Kidney (tissue), 14 donors: ENCODE results near the gene FZD7. TPM values are rescaled to one million over a fixed set of nuclear protein-coding genes. Genes with fewer than 3 reads are reported as not detected.

ENCODE experiments used
- DNase-seq, 5 donors: peaks; one replicate each; pipeline ENCODE4 v3.0.0-alpha.2; 2013 to 2020
- FAIRE-seq: peaks from 2 replicates; lab custom pipeline; 2012; peaks lifted over from hg19 to GRCh38; lab: Jason Lieb, UNC
- H3K27ac ChIP-seq, 2 donors: one replicate each; pipeline ENCODE4 v1.7.0; 2013; ENCODE audit warnings: low read depth in 2 of 2, low read length in 2 of 2, inconsistent platforms in 1 of 2
- H3K27me3 ChIP-seq: one replicate; pipeline ENCODE4 v1.7.1; 2013; ENCODE audit warnings: low read length, inconsistent platforms; ENCODE audit not compliant: control insufficient read depth, insufficient read depth
- H3K36me3 ChIP-seq, 3 donors: one replicate each; pipeline versions ENCODE4 v1.7.0 to v1.7.1; 2013; ENCODE audit warnings: low read length in 3 of 3, control low read depth in 1 of 3, inconsistent platforms in 1 of 3; ENCODE audit not compliant: insufficient read depth in 3 of 3, control insufficient read depth in 2 of 3
- H3K4me1 ChIP-seq, 3 donors: one replicate each; pipeline versions ENCODE4 v1.7.0 to v1.7.1; 2013; ENCODE audit warnings: low read length in 3 of 3, inconsistent platforms in 1 of 3, low read depth in 1 of 3; ENCODE audit not compliant: control insufficient read depth in 2 of 3, insufficient read depth in 2 of 3
- H3K4me3 ChIP-seq, 3 donors: one replicate each; pipeline versions ENCODE4 v1.7.0 to v1.8.1; 2013; ENCODE audit warnings: low read length in 3 of 3, control low read depth in 1 of 3, inconsistent platforms in 1 of 3
- H3K9ac ChIP-seq, 3 donors: one replicate each; pipeline versions ENCODE4 v1.7.0 to v1.7.1; 2013; ENCODE audit warnings: low read length in 3 of 3, control low read depth in 1 of 3, inconsistent platforms in 1 of 3
- H3K9me3 ChIP-seq, 3 donors: one replicate each; pipeline versions ENCODE4 v1.7.0 to v1.7.1; 2013; ENCODE audit warnings: low read length in 3 of 3, control low read depth in 1 of 3, inconsistent platforms in 1 of 3; ENCODE audit not compliant: control insufficient read depth in 2 of 3, insufficient read depth in 1 of 3
- intact Hi-C: fragments of 100-400 bp; cut with DNase I; formaldehyde crosslinking; loops from one replicate; pipeline ENCODE4 v1.11.1; 2022
- polyA plus RNA-seq: library from polyadenylated mRNA; stranded (reverse); fragments of 350-450 nt; fragmentation: Illumina TruSeq; extraction: RNeasy Lipid Tissue Mini Kit (QIAGEN cat#74804); gene quantifications from one replicate; pipeline ENCODE4 v1.2.3, GENCODE V29; 2014; ENCODE audit warnings: low read depth, low replicate concordance; ENCODE audit not compliant: insufficient read depth
- total RNA-seq: library from RNA; stranded (reverse); fragmentation: NEBNext Ultra II Directional; extraction: Animal tissue kit (Norgen Biotek cat#: 25700); gene quantifications from one replicate; pipeline ENCODE4 v1.2.1, GENCODE V29; 2021
- TF ChIP-seq, protein P1 (sequence below): IDR thresholded peaks from 3 replicates; pipeline ENCODE4 v1.5.1; 2012; ENCODE audit warnings: mild to moderate bottlenecking, moderate library complexity, borderline replicate concordance; ENCODE audit not compliant: insufficient read depth; ENCODE audit errors: extremely low read depth
- donor health status: control.
- donor health status: control.
- donor health status: control.
- donor health status: control.
- donor health status: control.
- donor health status: DM: yes; HTN: yes; CAD: no.
- donor health status: Normal renal cell carcinoma (clear cell type).

Gene FZD7
- total and polyA plus RNA-seq, 2 donors from 2014 or later: 5.6 to 14.0 TPM

DNA sequence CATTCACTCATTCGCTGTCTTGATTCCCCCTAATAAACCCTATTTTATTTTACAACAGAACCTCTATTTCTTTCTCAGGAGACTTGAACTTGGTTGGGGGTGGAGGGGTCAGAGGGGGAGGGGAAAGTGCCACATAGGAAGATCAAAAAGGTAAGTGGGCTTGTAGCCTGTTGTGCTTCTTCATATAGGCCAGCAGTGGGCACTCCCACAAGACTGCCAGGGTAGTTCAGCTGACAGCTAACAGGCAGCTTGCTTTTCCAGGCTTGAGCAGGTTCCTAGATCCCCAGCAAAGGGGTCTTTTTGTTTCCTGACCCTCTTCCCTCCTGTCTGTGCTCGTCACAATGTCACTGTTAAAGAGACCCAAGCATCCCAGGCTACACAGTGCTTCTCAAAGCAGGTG lies 38.6 kb downstream of the FZD7 start:
- TF ChIP-seq, protein P1, sequence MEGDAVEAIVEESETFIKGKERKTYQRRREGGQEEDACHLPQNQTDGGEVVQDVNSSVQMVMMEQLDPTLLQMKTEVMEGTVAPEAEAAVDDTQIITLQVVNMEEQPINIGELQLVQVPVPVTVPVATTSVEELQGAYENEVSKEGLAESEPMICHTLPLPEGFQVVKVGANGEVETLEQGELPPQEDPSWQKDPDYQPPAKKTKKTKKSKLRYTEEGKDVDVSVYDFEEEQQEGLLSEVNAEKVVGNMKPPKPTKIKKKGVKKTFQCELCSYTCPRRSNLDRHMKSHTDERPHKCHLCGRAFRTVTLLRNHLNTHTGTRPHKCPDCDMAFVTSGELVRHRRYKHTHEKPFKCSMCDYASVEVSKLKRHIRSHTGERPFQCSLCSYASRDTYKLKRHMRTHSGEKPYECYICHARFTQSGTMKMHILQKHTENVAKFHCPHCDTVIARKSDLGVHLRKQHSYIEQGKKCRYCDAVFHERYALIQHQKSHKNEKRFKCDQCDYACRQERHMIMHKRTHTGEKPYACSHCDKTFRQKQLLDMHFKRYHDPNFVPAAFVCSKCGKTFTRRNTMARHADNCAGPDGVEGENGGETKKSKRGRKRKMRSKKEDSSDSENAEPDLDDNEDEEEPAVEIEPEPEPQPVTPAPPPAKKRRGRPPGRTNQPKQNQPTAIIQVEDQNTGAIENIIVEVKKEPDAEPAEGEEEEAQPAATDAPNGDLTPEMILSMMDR: no peak
- Histone ChIP-seq H3K9ac (no peak overlapping the region), H3K4me1 (no peaks in the 10 kb centered on the region), H3K36me3 (no peaks in the 10 kb centered on the region), H3K4me3 (no peak overlapping the region), H3K27me3 (no peaks in the 10 kb centered on the region), H3K27ac (no peak overlapping the region), H3K9me3 (no peaks in the 10 kb centered on the region)
- intact Hi-C loops: no loop called here
- FAIRE-seq: no peak
- DNase-seq: peak in 1 of 5 donors; percentile 19

- Histone ChIP-seq H3K4me3 (no peak within 1 kb of the TSS), H3K4me1 (no peaks in the 10 kb centered on the region), H3K9me3 (no peaks in the 10 kb centered on the region), H3K9ac (no peak within 1 kb of the TSS), H3K27ac (no peak within 1 kb of the TSS), H3K36me3 (no peaks in the 10 kb centered on the region), H3K27me3 (no peaks in the 10 kb centered on the region)
- intact Hi-C loops: no loop called here
- DNase-seq (peak in 4 of 5 donors; percentile 80 to 87 (median 85)), FAIRE-seq (no peak)
- TF ChIP-seq, protein P1: no peak
Observed at GRCh38 chr2:202072737-202073401, 39.2 kb downstream of the FZD7 start, which contains the start of gene KIAA2012. TSS of gene KIAA2012 (plus strand) at chr2:202073255. CDS start at chr2:202073628, 373 bp downstream.

DNA sequence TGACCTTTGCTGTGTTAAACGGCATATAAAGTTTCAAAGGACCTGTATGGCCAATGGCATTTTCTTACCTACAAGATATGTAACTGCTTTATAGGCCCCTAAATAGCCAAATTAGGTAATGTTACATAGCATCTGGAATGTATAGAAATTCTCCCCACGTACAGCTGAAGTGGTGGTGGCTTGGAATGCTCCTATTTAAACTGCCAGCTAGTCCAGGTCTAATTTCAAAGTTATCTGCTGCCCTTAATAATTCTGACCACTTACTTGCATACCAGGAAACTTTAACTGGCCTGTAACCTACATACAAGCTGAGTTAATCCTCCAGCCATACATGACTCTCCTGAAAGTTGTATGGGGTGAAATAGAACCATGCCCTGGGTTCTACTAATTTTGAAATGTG lies 40.7 kb downstream of the FZD7 start:
- Histone ChIP-seq H3K9ac (no peak overlapping the region), H3K27ac (no peak overlapping the region), H3K4me1 (no peaks in the 10 kb centered on the region), H3K4me3 (no peak overlapping the region), H3K9me3 (no peaks in the 10 kb centered on the region), H3K27me3 (no peaks in the 10 kb centered on the region), H3K36me3 (no peaks in the 10 kb centered on the region)
- FAIRE-seq (no peak), DNase-seq (no peak)
- TF ChIP-seq, protein P1: no peak
- intact Hi-C loops: no loop called here
